GM19452 (cell line): Measurements from ENCODE around the gene MMP24.
"Not testable (repeated sequence)": the region's sequence is repeated elsewhere in the genome, so short reads cannot be mapped to it uniquely, and the experiment has no call there.

Experiments used
- ATAC-seq: cut with Tn5 transposase; IDR thresholded peaks from one replicate; pipeline ENCODE4 v1.9.1; 2021; ENCODE audit not compliant: unreplicated experiment

The MMP24 gene

DNA sequence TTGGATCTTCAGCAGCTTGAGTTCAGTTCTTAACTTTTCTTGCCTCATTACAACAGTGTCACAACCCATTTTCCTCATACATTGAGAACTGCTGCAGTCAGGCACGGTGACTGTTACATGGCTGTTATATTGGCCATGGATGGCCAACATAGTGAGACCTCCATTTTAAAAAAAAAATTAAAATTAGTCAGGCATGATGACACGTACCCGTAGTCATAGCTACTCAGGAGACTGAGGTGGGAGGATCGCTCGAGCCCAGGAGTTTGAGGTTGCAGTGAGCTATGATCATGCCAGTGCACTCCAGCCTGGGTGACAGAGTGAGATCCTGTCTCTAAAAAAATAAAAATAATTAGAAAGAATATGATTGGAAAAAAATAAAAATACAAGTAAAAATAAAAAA lies 9.9 kb upstream of the MMP24 start:
- ATAC-seq = no peak

GRCh38 chr20:35223941-35224340 lies 2.5 kb upstream of the MMP24 start:
- ATAC-seq = no peak

- ATAC-seq = no peak
Measured at GRCh38 chr20:35224536-35224935, 2.0 kb upstream of the MMP24 start.

DNA sequence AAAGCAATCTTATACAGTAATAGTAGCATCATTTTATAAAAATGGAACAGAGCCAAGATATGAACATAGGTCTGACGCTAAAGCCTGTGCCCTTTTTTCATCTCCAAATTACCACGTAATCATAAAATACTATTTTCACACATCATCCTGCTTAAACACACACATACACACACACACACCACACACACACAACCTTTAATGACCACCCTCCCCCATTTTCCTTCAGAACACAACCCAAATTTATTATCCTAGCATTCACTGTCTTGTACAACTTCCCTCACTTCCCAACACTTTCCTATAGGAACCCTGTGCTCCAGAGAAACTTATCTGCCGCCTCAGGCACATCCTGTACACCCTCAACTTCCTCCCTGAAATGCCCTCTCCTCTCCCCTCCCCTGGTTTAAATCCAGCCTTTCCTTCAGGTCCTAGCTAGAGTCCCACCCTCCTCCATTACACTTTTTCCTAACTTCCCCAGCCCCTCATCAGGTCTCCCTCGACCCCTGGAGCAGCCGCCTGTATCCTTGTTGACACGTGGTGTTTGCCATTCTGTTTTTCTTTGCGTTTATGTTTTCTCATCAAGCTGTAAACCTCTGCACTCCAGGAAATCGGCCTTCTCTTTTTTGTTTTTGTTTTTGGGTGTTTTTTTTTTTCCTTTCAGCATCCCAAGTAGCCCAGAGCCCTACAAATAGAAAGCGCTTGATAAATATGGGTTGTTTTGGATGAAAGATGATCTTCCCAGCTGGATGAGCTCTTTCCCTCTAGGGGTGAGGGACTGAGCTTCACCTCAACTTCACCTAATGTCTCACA lies 968 bp upstream of the MMP24 start:
- ATAC-seq = no peak

DNA sequence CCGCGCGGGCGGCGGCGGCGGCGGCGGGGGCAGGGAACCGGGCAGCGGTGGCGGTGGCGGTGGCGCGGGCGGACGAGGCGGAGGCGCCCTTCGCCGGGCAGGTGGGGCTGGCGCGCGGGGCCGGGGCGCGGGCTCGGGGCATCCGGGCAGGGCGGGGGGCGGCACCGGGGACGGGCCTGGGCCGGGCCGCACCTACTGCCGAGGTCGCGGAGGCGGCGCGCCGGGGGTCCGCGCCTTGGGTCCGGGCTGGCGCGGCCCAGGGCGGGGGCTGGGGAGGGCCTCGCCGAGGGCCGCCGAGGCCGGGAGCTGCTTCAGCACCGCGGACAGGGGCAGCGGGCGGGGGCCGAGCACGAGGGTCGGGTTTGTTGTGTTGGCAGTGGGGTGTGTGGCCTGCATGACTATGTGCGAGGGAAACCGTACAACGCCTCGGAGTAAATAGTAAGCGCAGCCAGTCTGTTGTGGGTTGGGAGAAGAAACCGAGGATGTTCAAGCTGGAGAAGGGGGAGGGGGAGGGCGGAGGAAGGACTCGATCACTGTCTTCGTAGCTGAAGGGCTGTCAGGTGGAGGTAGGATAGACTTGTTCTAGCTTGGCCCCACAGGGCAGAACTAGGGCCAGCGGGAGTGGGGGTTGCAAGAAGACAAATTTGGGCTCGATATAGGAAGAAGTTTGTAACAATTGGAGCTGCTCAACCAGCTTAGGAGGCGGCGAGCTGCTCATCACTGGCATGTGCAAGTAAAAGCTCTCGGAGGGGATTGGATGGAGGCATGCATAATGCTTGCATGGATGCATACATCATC lies 593 bp downstream of the MMP24 start:
- no peak for ATAC-seq

DNA sequence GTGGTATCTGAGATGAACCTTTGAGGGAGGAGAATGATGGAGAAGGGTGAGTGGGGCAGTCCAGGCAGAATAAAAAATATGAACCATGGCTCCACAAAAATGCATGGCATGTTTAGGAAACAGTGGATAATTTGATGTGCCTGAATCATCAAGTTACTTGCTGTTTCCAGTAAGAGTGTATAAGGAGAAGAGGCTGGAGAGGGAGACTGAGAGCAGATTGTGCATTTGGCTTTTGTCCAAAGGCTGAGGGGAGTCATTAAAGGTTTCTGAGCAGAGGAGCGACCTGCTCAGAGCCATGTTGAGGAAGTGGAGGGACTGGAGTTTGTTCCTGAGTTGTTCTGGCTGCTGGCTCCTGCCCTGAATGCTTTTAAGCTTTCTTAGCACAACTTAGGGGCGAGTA lies 6.1 kb downstream of the MMP24 start:
- ATAC-seq = no peak

DNA sequence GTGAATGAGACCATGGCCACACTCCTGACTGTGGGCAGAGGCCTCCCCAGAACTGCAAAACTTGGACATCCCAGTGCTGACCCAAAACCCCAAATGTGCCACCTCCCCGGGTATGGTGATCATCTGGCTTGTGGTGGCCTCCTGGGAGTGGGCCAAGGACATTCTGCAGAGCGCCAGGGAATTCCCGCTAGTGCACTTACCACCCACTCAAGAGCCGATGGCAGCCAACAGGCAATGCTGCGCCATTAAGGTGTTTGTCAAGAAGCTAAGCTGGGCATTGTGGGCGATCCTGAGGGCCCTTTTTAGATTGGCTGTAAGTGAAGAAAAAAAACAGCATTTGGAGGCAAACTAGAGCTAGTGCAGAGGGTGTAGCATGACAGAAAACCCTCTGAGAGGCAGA lies 9.4 kb downstream of the MMP24 start:
- no peak for ATAC-seq

DNA sequence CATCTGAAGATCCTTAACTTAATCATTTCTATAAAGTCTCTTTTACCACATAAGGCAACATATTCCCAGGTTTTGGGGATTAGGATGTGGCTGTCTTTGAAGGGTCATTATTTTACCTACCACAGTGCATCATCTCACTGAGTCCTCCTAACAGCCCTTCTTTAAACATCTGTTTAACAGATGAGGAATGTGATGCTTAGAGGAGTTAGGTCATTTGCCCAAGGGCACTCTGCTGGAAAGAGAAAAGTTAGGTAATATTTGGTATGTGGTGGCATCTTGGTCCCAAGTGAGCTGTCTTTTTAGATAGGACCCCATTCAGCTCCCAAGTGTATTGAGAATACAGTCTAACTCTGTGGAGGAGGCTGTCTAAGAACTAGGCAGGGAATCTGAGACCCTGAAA lies 11.0 kb downstream of the MMP24 start:
- ATAC-seq = no peak

DNA sequence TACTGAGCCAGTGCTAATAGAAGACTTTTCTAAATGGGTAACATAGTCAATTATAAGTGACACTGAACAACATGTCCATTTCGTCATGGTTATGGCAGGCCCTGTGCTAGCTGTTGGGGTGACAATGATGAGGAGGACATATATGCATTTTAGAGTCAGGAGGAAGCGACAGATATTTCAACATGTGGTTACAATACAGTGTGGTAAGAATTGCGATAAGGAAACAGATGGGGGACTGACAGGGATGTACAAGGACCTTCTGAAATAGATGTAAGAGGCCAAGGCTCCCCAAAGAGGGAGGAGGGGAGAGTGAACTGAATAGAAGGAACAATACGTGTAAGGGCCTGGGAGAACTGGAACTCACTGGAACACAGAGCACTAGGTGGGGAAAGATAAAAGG lies 11.7 kb downstream of the MMP24 start:
- no peak for ATAC-seq

DNA sequence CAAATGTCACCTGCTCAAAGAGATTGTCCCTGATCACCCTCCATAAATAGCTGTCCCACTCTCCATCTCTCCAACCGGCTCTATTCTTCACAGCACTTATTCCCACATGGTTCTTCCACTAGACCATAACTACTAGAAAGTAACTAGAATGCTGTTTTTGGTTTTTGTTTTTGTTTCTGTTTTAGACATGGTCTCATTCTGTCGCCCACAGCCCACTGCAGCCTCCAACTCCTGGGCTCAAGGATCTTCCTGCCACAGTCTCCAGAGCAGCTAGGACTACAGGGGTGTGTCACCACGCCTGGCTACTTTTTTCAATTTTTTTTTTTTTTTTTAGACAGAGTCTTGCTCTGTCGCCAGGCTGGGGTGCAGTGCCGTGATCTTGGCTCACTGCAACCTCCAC lies 12.2 kb downstream of the MMP24 start:
- no peak for ATAC-seq

DNA sequence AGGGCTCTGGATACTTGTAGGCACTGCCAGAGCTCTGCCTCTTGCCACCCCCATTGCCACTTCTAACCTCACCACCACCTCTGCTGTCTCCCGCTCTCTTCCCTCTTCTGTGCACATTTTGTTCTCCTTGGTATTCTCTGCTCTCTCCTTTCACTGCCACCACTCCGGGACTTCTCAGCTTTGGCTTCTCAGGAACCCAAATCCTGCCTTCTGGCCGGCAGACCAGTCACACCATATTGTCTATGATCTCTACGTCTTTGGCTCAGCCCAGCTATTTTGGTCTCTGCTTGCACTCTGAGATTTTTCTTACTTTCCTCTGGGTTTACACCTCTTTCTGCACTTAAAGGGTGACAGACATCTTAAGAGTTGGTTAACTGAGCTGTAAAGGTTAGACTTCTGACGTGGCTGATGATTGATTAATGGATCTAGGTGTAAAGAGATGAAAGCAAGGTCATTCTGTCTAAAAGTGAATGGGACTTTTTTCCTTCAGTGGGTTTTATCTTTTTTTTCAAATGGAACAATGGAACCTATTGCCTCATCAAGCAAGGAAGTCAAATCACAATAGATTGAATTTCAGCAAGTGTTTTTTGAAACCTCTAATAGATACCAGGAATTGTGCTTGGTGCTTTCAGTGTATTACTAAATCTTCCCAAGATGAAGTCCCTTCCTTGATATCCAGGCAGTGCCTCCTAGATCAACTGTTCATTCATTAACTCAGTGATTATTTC lies 13.8 kb downstream of the MMP24 start:
- ATAC-seq = no peak

GRCh38 chr20:35240811-35241293 lies 14.4 kb downstream of the MMP24 start:
- no peak for ATAC-seq

- ATAC-seq = no peak
Measured at GRCh38 chr20:35243317-35243716, 16.8 kb downstream of the MMP24 start.

DNA sequence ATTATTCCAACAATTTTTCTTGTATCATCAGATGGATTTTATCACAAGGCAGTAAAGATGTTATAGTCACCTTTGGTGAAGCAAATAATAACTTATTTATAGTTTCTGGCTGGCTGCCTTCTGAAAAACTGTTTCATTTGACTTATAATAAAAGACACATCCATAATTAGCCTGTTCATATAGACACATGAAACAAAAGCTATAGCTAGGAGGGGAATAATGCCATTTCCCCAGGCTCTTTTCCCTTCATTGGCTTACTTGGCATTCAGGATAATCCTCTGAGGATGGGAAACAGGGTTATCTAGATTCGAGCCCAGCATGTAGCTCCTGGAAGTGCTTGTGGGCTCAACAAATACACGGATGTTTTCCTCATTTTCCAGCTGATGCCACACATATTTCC lies 17.5 kb downstream of the MMP24 start:
- no peak for ATAC-seq

DNA sequence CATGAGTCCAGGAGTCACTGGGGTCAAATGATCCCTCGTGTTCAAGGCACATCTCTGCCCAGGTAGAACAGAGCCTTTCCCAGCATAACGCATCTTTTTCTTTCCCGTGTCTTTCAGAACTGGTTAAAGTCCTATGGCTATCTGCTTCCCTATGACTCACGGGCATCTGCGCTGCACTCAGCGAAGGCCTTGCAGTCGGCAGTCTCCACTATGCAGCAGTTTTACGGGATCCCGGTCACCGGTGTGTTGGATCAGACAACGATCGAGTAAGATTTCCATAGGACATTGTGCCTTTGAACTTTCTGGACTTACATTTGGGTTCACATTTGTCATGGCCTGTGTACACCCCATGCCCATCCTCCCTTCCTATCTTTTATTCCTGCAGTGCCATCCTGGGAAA lies 20.2 kb downstream of the MMP24 start:
- no peak for ATAC-seq

DNA sequence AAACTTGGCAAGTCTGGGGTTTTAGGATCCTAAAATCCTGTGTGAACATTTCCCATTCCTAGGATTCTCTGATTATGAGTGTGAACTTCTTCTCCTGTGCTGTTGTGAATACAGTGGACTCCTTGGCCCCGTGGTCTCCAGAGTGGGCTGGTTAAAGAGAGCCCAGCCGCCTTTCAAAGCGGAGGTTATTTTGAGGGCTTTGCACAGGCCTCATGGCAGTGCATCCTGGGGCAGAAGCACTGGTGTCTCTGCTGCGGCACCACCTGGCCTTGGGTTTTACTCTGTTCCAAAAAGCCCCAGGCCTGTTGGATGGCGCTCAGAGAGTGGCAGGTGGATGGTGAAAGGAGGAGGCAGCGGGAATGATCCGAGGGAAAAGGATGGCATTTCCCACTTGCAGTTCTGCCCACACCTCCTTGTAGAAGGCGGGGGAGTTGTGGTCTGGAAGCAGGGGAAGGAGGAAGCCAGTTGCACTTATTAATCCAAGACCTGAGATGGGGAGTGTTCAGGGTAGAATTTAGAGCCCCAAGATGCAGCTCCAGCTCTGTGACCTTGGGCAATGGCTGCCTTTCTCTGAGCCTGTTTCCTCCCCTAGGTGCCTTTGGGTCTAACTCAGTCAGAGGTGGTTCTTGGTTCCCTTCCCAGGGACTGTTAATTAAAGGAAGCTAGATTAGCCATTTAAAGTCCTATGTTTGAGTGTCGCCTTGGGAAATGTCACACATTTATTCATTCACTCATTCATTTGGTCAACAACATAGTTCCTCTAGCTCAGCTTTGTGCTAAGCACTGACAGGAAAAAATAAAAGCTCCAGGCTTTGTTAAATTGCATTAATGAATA lies 22.4 kb downstream of the MMP24 start:
- ATAC-seq = no peak

DNA sequence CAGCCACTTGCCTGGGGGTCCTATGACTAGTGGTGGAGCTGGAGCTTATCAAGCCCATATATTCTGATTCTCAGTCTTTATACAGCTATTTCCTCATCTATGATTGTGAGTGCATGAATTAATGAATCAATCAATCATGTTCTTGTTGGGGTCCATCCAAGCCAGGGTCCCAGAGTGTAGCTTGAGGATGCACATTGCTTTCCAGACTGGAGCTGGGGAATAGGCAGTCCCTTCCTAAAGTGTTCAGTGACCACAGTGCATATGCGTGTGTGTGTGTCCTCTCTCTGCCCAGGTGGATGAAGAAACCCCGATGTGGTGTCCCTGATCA lies 25.1 kb downstream of the MMP24 start:
- ATAC-seq = no peak

DNA sequence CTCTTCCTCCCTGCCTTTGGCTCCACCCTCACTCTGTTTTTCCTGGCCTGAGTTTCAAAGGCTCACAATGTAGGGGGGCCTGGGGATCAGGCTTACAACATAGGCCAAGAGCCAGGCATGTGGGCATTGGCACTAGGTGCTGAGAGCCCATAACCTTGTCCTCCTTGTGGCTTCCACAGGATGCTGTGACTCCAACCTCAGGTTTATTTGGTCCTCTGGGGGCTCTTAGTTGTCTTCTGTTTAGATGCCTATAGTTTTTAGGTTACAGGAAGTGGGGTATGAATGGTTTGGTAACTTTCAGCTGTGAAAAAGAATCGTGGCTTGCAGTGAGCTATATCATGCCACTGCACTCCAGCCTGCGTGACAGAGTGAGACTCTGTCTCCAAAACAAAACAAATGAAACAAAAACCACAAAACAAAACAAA lies 25.6 kb downstream of the MMP24 start:
- ATAC-seq = peak; percentile 56

- not testable (repeated sequence) for ATAC-seq
Measured at GRCh38 chr20:35252598-35252997, 26.1 kb downstream of the MMP24 start.

DNA sequence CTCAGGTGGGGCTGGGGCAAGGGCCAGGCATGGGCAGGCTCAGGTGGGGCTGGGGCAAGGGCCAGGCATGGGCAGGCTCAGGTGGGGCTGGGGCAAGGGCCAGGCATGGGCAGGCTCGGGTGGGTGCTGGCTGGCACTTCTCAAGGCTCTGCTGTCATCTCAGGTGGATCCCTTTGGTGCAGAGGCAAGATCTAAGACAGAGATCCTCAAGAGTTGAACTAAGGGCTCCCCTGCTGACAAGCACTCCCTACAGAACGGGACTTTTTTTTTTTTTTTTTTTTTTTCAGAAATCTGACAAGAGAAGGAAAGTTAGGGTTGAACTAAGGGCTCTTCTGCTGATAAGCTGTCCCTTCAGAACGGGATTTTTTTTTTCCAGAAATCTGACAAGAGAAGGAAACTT lies 26.5 kb downstream of the MMP24 start:
- no peak for ATAC-seq

GRCh38 chr20:35254448-35254999 lies 28.0 kb downstream of the MMP24 start:
- no peak for ATAC-seq
